A673 (cell line): ENCODE results near the gene SACS. TPM values are rescaled to one million over a fixed set of nuclear protein-coding genes. Genes with fewer than 3 reads are reported as not detected.

ENCODE experiments used
- BruUV-seq: library from RNA; stranded (reverse); fragments of 400-500 nt; replicated peaks from 2 replicates; lab custom pipeline; 2021; lab: Mats Ljungman, UMichigan
- CTCF ChIA-PET: fragments of 300-600 bp; sonication (Branson Sonifier 250); formaldehyde crosslinking; loops from one replicate; lab custom pipeline; 2022; ENCODE audit warnings: antibody characterized with exemption; lab: Charles Lee
- POLR2A ChIA-PET: fragments of 300-600 bp; sonication (Branson Sonifier 250); formaldehyde crosslinking; loops from one replicate; lab custom pipeline; 2022; ENCODE audit warnings: antibody characterized with exemption; ENCODE audit not compliant: low non-redundant PET; lab: Charles Lee
- DNase-seq: peaks from one replicate; pipeline ENCODE4 v3.0.0-alpha.2; 2015; ENCODE audit warnings: low spot score
- H3K27ac ChIP-seq: fragments of 200-600 bp; sonication (generic); 2 replicates; pipeline ENCODE4 v1.5.1; 2016; ENCODE audit warnings: mixed run types, low read depth, mild to moderate bottlenecking, mixed read lengths, antibody characterized with exemption, low read length; ENCODE audit not compliant: poor library complexity, severe bottlenecking
- H3K27me3 ChIP-seq: fragments of 200-600 bp; sonication (generic); replicated peaks from 2 replicates; pipeline ENCODE4 v1.6.1; 2017; ENCODE audit warnings: mixed run types, low read depth, mild to moderate bottlenecking, mixed read lengths, antibody characterized with exemption, low read length; ENCODE audit not compliant: insufficient read depth, poor library complexity
- H3K36me3 ChIP-seq: fragments of 200-600 bp; sonication (generic); 2 replicates; pipeline ENCODE4 v1.6.1; 2016; ENCODE audit warnings: mixed run types, mild to moderate bottlenecking, mixed read lengths, antibody characterized with exemption, low read length; ENCODE audit not compliant: insufficient read depth, poor library complexity, severe bottlenecking
- H3K4me1 ChIP-seq: fragments of 200-600 bp; sonication (generic); 2 replicates; pipeline ENCODE4 v1.6.1; 2017; ENCODE audit warnings: mixed run types, mild to moderate bottlenecking, mixed read lengths, antibody characterized with exemption, low read length; ENCODE audit not compliant: insufficient read depth, poor library complexity, severe bottlenecking
- H3K4me3 ChIP-seq: fragments of 200-600 bp; sonication (generic); 2 replicates; pipeline ENCODE4 v1.5.1; 2016; ENCODE audit warnings: low read depth, mixed run types, mild to moderate bottlenecking, mixed read lengths, low read length; ENCODE audit not compliant: poor library complexity, severe bottlenecking
- H3K9me3 ChIP-seq: fragments of 200-600 bp; sonication (generic); 2 replicates; pipeline ENCODE4 v1.6.1; 2016; ENCODE audit warnings: mixed run types, low read depth, mild to moderate bottlenecking, mixed read lengths, antibody characterized with exemption, low read length; ENCODE audit not compliant: poor library complexity, severe bottlenecking
- EZH2 ChIP-seq: fragments of 200-600 bp; sonication (generic); IDR thresholded peaks from 2 replicates; pipeline ENCODE4 v1.6.1; 2017; ENCODE audit warnings: borderline replicate concordance, low read depth, mild to moderate bottlenecking, mixed read lengths, antibody characterized with exemption, low read length; ENCODE audit not compliant: poor library complexity, severe bottlenecking
- intact Hi-C: fragments of 100-400 bp; cut with micrococcal nuclease; formaldehyde crosslinking; loops from one replicate; pipeline ENCODE4 v1.10.0; 2022; ENCODE audit not compliant: unreplicated experiment
- total RNA-seq: library from RNA; stranded (reverse); gene quantifications from 2 replicates; pipeline ENCODE4 v1.2.3, GENCODE V29; 2021
- TF ChIP-seq, protein P1 (sequence below): fragments of 300-800, 200-600 bp; sonication (generic); conservative IDR thresholded peaks from 2 replicates; pipeline ENCODE4 v1.5.1; 2017; ENCODE audit warnings: low read depth, mild to moderate bottlenecking, antibody characterized with exemption, low read length, moderate library complexity, mixed read lengths

Gene SACS
- total RNA-seq, 1 experiment from 2014 or later, result 35.9 TPM

DNA sequence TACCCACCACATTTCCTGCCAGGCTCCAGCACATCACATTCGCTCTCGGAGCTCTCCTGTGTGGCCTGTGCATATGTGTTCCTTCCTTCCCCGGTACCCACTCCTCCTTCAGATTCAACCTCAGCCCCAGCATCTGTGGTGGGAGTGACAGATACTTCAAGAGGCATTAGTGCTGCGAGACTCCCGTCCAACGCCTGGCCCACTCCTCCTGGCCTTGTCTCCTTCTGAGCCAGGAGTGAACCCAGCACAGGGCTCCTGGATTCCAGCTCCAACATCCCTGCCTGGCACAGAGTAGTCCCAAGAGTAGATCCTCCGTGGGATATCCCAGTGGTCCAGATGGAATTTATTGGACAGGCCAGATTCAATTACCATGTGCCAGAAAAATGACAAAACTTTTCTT is 55.9 kb downstream of the SACS start:
- DNase-seq, result no peak
- Histone ChIP-seq H3K27me3 (no peaks in the 10 kb centered on the region), H3K4me3 (no peak overlapping the region), H3K9me3 (no peaks in the 10 kb centered on the region), H3K27ac (no peak overlapping the region), H3K36me3 (no peaks in the 10 kb centered on the region), H3K4me1 (peaks cover 3% of the 10 kb centered on the region)
- POLR2A ChIA-PET, result no interaction called here
- TF ChIP-seq, protein P1, sequence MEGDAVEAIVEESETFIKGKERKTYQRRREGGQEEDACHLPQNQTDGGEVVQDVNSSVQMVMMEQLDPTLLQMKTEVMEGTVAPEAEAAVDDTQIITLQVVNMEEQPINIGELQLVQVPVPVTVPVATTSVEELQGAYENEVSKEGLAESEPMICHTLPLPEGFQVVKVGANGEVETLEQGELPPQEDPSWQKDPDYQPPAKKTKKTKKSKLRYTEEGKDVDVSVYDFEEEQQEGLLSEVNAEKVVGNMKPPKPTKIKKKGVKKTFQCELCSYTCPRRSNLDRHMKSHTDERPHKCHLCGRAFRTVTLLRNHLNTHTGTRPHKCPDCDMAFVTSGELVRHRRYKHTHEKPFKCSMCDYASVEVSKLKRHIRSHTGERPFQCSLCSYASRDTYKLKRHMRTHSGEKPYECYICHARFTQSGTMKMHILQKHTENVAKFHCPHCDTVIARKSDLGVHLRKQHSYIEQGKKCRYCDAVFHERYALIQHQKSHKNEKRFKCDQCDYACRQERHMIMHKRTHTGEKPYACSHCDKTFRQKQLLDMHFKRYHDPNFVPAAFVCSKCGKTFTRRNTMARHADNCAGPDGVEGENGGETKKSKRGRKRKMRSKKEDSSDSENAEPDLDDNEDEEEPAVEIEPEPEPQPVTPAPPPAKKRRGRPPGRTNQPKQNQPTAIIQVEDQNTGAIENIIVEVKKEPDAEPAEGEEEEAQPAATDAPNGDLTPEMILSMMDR, result no peak
- TF ChIP-seq EZH2, result no peak
- intact Hi-C loops, result no loop called here
- CTCF ChIA-PET, result no interaction called here
- BruUV-seq, result no TSS peak

DNA sequence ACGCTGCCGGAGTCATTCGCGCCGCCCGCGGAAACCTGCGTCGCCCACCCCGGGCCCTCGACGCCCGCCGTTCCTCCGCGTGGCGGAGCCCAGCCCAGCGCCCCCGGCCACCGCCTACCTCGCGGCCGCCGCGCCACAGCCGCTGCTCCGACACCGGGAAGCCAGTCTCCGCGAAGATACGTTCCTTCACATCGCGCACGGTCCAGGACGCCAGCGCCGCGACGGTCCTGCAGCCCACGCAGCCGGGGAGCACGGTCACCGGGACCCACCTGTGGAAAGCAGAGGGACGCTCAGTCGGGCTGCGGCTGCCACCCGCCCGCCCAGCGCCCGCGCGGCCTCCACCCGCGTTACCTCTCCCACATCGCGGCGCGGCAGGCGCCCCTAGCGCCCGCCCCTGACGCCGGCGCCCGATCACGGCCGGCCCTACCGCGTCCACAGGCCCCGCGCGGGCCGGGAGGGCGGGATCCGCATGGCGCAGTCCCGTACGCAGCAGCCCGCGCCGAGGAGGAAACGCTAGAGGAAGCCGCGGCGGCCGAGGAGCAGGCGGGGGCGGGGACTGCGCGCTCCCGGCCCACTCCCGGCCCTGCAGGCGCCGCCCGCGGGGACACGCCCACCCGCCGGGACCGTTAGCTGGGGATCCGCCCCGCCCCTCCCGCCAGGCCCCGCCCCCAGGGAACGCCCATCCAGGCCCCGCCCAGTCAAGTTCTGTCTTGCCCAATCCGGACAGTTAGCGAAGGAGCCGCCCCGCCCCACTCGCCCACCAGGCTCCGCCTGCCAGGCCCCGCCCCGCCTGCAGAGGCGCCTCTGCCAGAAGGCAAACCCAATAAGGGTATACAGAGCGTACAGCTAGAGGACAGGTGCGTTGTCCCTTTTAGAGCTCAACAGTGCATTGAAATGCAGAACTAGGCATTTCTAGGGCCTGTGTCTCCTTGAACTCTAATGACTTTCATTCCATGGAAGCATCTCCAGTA is 58.2 kb downstream of the SACS start:
- POLR2A ChIA-PET, result no interaction called here
- DNase-seq, result peak; percentile 95
- Histone ChIP-seq H3K4me1 (peaks cover 3% of the 10 kb centered on the region), H3K4me3 (peak overlapping the region; percentile 89), H3K36me3 (peaks cover 14% of the 10 kb centered on the region), H3K9me3 (no peaks in the 10 kb centered on the region), H3K27me3 (no peaks in the 10 kb centered on the region), H3K27ac (peak overlapping the region; percentile 87)
- intact Hi-C loops, result no loop called here
- CTCF ChIA-PET, result no interaction called here
- TF ChIP-seq EZH2, result no peak
- TF ChIP-seq, protein P1, result no peak
- BruUV-seq, result no TSS peak

DNA sequence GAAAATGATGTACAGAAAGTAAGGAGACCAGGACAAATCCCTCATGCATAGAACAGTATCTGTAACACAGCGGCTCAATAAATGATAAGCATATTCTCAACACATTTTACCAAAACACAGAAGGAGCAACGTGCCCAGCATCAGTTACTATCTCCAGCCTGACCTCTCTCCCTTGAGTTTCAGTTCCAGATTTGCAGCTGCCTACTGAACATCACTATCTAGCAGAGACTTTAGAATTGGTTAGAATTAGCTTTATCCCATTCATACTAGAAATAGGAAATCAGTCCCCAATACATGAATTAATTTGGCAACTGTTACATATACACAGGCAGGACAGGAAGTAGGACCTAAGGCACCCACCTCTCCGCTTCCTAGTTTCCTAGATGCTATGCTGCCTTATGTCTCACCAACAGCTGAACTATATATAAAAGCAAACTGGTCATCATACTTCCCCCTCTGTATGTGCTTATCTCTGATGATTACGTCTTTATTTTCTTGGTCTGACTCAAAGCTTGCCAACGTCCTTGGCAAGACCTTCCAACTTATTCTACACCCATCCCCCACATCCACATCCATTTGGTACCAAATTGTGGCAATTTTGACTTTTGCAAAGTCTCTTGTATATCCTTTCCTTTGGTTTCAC is 61.1 kb downstream of the SACS start:
- BruUV-seq, result no TSS peak
- intact Hi-C loops, result no loop called here
- POLR2A ChIA-PET, result no interaction called here
- H3K36me3 ChIP-seq, result peaks cover 31% of the 10 kb centered on the region
- no peak overlapping the region for H3K4me3 ChIP-seq
- H3K27me3 ChIP-seq, result no peaks in the 10 kb centered on the region
- DNase-seq, result no peak
- CTCF ChIA-PET, result no interaction called here
- TF ChIP-seq, protein P1, result no peak
- no peak for TF ChIP-seq EZH2
- H3K27ac ChIP-seq, result no peak overlapping the region
- peaks cover 3% of the 10 kb centered on the region for H3K4me1 ChIP-seq
- no peaks in the 10 kb centered on the region for H3K9me3 ChIP-seq
